HG02970 (cell line): ENCODE measurements around the gene UQCRHL.

Experiments used
- ATAC-seq: cut with Tn5 transposase; IDR thresholded peaks from one replicate; pipeline ENCODE4 v1.9.1; 2021; ENCODE audit warnings: mild to moderate bottlenecking, moderate library complexity, moderate number of reproducible peaks; ENCODE audit not compliant: unreplicated experiment, low FRiP score

The UQCRHL gene

DNA sequence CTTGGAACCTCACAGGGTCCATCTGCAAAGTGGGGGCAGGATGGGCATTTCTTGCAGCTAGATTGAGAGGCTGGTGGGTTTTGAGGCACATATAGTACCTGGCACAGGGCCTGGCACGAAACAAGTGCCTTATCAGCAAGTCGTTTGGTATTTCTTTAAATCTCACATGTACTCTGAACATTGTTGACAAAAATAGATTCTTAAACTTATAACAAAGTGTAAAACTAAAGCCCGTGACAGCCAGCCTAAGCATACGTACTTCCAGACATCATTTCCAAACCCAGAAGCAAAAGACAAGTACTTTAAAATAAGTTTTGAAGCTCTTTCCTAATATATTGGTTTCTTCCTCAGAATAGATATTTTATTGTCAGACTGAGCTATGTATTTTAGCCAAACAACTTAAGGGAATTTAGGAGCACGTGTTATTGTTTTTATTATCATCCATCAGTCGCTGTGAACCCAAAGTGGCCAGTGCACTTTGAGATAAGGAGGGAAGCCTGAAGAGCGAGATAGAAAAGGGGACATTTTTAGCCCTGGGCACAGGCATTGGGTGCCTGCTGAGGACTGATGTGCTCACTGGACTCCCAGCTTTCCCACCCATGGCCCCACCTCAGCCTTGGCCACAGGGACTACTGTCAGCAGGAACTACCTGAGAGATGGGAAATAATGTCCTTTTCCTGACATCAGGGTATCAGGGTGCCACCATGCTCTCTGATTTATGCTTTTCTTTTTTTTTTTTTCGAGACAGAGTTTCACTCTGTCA, 45.9 kb downstream of the UQCRHL start:
- ATAC-seq: no peak

DNA sequence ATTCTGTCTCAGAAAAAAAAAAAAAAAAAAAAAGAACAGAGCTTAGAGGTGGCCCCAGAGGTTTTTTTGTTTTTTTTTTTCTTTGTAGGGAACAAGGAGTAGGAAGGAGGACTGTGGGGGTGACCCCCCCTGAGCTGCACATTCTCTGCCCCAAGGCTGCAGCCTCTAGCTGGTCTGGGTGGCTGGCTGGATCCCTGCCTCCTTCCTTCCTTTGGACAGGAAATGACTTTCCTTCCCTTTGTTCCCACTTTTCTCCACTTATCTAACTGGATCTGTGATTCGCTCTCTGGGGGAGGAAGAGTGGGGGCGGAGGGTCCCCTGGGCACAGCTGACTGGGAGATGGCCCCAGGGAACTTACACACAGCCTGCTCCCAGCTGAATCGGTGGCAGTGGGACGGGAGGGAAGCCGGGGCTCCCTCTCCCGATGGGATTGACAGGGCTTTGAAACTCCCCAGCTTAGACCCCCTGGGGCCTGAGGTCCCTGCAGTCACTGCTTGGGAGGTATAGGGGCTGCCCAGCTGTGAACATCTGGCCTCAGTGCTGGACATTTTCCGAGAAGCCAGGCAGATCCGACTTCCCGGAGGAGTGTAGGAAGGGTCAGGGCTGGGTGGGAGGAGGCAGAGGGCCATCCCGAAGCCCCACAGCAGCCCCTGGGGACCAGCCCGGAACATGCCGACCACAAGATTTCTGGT, 46.8 kb downstream of the UQCRHL start:
- no peak for ATAC-seq

DNA sequence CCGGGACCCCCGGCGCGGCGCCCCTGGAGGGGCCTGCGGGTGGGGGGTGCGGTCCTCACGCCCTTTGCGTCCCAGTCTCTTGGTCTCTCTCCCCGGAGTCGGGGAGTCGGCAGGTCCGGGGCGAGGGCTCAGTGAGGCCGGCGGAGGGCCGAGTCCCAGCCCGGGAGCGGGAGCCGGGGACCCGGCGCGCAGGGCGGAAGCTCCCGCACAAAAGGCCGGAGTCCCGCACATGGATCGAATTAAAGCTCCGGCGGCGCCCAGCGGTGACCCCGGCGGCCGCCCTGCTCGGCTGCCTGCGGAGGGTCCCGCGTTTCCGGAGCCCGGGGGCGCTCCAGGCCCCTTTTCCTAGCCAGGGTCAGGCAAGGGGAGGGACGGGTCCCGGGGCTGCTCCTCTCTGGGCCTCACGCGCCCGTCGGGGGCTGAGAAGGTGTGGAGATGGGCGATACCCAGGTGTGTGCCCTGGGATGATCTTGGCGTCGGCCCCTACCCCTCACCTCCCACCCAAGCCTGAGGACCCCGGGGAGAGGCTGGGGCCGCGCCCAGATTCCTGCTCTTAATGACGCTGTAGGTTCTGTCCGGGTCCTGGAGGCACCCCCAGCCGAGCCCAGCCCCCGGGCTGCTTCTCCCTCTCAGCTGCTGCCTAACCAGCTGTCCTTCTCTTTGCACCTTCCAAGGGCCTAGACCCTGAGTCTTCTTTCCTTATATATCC, 48.3 kb downstream of the UQCRHL start:
- ATAC-seq: no peak

DNA sequence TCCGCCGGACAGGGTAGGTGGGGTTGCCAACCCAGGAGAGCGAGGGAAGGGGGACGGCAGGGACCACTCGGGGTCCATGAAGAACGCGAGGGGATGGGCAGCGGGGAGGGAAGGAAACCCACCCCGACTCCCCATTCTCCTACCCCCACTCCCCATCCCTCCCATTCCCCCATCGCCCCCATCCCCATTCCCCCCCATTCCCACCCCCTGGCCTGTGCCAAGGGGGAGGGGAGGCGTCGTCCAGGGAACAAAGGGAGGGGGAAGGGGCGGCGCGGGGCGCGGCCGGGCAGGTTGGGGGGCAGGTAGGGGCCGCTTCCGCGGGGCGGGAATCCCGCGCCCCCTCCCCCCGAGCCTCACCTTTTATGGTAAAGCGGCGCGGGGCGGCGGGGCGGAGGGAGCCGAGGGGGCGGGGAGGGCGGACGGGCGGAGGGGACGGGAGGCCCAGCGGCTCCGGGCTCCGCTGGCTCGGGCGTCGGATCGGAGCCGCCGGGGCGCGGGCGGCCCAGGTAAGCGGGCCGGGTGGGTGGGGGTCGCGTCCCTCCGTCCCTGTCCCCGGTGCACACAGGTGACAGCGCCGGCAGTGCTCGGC, 49.0 kb downstream of the UQCRHL start, which contains the start of gene FBLIM1:
Gene FBLIM1 (plus strand): TSS at position 453 of the 589 bp plus-strand sequence. CDS start 6,189 bp downstream, outside the sequence.
- no peak for ATAC-seq

DNA sequence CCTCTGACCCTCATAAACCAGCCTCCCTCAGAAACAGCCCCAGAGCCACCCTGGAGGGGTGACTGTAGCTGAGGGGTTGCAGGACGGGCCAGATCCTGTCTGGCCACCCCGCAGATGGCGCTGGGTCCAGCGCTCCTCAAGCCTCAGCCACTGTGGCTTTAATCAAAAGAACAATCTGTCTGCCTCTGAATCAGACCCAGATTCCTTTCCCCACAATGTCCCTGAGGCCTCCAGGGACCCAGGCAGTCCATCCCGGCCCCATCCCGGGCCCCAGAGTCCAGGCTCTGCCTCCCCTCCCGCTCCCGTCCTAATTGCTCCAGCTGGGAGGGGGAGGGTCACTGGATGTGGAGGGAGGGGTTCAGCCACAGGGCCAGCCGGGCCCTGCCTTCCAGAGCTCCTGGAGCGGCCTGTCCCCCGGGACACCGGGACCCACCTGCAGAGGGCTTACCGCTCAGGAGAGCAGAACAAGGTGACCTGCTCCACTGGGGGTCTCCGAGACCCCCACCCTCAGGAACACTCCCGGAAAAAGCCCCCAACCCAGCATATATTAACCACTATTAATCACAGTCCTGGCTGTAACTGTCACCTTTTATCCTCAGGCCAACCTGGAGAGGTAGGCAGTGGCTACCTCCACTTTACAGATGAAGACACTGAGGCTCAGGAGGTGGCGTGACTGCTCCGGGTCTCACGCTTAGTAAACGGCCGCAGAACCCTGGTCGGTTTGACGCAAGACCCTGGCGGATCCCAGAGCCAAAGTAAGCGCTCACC, 49.7 kb downstream of the UQCRHL start:
- ATAC-seq: no peak
